Activated CD4-positive, CD25-positive, alpha-beta regulatory T cell treated with anti-CD3 and anti-CD28 coated beads, Interleukin-2, amount 50 U/mL, for 16 hours (primary cell): ENCODE measurements around the gene RIF1.

Experiments
- DNase-seq: peaks from one replicate; pipeline ENCODE4 v3.0.0-alpha.2; 2020; ENCODE audit warnings: low read depth, low spot score

The RIF1 gene

DNA sequence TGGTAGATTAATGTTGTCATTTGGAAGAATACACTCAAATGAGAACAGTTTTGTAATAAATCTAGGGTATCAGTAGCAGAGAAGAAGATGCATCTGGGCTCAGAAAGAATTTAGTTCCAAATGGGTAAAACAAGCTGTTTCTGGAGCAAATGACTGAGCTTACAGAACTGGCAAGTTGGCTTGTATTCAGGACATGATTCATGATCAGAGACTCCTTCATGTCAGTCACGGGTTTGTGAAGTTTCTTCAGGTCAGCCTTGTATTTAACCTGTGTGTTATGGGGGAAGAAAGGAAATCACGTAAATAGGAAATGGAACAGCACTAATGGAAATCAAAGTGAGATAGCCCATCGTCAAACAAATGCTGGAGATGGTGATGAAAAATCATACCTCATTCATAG lies 109.1 kb downstream of the RIF1 start:
- no peak for DNase-seq

DNA sequence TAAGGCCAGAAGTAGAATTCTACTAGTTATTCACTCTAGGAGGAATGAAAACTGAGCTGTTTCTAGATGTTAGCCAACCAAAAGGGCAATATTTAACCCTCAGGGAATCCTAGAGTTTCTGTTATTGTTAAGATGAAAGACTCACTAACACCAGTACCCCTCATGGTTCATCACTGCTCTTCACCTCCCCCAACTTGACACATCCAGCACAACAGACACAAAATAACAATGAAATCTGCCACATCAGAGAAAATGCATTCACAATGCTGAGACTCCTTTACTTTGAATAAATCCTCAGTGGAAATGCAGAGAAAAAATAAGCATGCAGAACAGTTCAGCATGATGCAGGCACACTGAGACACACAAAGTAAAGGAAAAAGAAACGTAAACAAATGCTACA lies 111.3 kb downstream of the RIF1 start:
- DNase-seq, result no peak

DNA sequence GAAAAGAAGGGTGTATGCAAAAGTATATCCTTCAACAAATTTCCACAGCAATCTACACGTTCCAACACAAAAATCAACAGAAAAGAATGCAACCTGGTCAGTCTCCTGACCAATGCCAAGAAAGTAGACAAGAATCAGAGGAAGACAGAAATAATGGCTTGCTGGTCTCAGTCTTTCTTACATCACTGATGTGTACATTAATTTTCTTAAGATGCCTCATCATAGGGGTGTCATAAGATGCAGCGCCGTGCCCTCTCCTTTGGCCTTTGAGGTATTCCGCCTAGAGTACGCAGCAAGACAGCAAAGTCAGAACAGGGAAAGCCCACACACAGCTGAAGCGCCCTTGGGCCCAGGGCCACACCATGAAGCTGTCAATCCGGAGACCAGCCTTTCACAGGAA lies 112.9 kb downstream of the RIF1 start:
- no peak for DNase-seq

DNA sequence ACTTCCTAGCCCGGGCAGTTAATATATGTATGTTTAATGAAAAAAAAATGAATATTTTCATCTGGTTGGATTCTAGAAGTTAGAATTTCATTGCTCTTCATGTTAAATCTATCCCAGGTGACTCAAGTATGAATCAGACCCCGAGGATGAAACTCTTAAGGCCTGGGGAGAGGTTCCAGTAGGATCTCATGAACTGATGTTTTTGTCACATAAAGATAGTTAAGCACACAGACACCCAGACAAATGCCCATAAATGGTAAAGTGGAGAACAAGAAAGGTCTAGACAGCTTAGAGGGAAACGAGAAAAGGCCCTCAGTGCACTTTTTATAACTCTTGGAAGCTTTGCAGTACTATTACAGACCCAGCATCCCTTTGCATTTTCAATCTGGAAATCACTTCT lies 114.1 kb downstream of the RIF1 start:
- no peak for DNase-seq

DNA sequence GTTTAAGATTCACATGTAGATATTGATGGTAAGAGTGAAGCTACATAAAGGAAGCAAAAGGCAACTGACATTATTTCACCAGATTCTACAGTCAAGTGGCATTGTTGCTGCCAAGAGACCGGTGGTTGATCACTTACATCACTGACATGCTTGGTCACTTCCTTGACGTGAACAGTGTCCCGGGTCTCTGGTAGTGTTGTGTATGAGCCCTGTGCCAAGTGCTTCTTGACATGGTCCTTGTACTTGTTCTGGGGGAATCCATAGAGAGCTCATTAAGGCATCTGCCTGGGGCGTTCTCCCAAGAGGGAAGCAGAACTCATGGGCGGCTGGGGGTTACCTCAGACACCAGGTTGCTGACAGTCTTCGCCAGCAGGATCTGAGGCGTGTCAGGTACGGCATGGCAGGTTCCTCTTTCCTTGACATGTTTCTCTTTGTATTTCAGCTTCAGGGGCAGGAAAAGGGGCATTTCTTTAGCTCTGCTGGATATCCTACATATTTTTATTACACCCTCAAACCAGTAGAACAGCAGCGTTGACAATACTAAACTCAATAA lies 116.2 kb downstream of the RIF1 start:
- no peak for DNase-seq

DNA sequence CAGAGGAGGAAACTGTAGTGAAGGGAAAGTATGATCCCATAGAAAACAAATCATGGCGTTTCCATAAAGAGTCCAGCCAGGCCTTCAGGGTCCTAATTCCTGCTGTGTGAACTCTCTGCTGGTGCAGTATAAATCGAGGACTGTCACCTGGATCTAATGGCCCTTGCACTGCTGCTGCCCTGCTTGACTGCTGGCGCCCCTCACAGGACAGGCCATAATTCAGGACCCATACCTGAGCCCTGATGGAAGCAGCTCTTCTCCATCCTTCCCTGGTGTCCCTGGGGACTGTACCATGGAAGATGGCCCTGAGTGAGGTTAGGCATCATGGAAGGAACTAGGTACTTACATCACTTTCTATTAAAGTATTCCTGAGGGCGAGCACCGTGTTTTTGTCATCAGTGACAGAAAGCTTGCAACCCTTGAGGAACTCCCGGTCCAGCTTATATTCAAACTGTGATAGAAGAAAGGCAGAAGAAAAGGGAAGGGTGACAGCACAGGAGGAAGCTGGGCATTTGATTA lies 116.9 kb downstream of the RIF1 start:
- DNase-seq, result no peak
